Frontal cortex (tissue), 4 donors: Measurements from ENCODE around the gene UBA52. TPM values are rescaled to one million over a fixed set of nuclear protein-coding genes. Genes with fewer than 3 reads are reported as not detected.
"Not testable (repeated sequence)": the region's sequence is repeated elsewhere in the genome, so short reads cannot be mapped to it uniquely, and the experiment has no call there.

ENCODE experiments used
- DNase-seq, 2 donors: peaks; one replicate each; pipeline ENCODE4 v3.0.0; 2012; ENCODE audit warnings: low spot score in 2 of 2
- FAIRE-seq: peaks from 2 replicates; lab custom pipeline; 2012; peaks lifted over from hg19 to GRCh38; lab: Jason Lieb, UNC
- total RNA-seq: library from RNA; depleted of rRNA; stranded (reverse); fragments of >200 nt; gene quantifications from one replicate; pipeline ENCODE4 v1.2.3, GENCODE V29; 2014
- donor health status: control.
- donor health status: control.
- donor health status: control.

Gene UBA52
- total RNA-seq, result 742 TPM

GRCh38 chr19:18571564-18572344, at the start of gene UBA52:
TSS of gene UBA52 (plus strand) at chr19:18571857. CDS start at chr19:18573301, 1,444 bp downstream.
- DNase-seq, result peak; percentile 92 to 95
- FAIRE-seq, result no peak

DNA sequence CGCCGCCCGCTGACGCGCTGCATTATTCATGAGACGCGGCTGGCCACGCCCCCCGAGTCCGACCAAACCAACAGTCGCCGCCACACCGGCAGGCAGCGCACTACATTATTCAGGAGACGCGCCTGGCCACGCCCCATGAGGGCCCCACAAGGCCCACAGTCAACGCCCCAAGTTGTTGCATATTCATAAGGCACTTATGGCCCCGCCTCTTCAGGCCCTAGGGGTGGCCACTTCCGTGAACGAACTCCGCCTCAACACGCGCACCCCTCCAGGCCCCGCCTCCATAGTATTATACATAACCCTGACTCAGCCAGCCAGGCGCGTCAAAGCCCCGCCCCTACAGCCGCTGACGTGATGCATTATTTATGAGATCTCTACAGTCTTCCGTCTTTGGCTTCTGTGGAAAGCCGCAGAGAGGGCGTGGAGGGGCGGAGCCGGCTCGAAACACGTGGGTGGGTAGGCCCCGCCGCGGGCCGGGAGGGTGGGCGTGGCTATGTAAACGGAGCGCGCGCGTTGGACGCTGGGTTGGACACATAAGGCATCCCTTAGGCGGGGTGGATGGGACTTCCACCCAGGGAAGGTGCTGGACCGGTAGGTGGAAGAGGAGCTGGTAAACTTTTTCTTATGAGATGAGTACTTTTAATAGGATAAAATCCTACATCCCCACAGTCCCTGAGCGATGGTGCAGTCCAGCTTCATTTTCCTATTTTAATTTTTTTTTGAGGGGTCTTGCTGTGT, 49.4 kb upstream of the UBA52 start:
- FAIRE-seq (peak; percentile 99), DNase-seq (peak; percentile 97 to 98)

DNA sequence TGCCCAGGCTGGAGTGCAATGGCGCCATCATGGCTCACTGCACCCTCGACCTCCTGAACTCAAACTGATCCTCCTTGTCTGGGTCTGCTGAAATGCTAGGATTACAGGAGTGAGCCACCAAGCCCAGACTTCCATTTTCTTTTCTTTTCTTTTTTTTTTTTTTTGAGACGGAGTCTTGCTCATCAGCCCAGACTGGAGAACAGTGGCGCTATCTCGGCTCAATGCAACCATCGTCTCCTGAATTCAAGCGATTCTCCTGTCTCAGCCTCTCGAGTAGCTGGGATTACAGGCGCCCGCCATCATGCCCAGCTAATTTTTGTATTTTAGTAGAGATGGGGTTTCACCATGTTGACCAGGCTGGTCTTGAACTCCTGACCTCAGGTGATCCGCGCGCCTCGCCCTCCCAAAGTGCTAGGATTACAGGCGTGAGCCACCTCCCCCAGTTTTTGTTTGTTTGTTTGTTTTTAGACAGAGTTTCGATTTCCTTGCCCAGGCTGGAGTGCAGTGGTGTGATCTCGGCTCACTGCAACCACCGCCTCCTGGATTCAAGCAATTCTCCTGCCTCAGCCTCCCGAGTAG, 48.7 kb upstream of the UBA52 start:
- DNase-seq, FAIRE-seq: not testable (repeated sequence)

GRCh38 chr19:18523841-18524240, 47.8 kb upstream of the UBA52 start:
- FAIRE-seq (no peak), DNase-seq (no peak)

- DNase-seq (no peak), FAIRE-seq (no peak)
These were observed 45.3 kb upstream of the UBA52 start for GRCh38 chr19:18526316-18526715.

- DNase-seq (no peak), FAIRE-seq (no peak)
These were observed 41.9 kb upstream of the UBA52 start for GRCh38 chr19:18529782-18530181.

GRCh38 chr19:18531485-18531884, 40.2 kb upstream of the UBA52 start:
- no peak for FAIRE-seq
- DNase-seq, result no peak

- FAIRE-seq, result no peak
- DNase-seq, result no peak
These were observed 39.3 kb upstream of the UBA52 start for GRCh38 chr19:18532168-18532890.

DNA sequence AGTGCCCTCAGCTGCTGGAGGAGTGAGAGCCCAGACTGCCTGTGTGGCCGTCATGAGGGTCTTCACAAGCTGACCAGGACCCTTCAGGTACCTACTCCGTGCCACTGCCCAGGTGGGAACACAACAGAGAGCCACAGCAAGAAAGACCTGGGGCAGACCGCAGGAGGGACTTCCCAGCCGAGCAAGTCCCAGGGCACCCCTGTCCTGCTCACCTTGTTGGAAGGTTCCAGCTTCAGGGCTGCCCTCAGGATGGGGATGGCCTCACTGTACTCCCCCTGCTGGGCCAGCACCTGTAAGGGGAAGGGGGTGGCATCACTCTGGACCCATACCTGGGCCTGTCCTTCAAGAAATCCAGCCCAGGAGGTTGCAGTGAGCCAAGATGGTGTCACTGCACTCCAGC, 38.6 kb upstream of the UBA52 start:
- no peak for FAIRE-seq
- DNase-seq, result no peak

GRCh38 chr19:18536475-18536874, 35.2 kb upstream of the UBA52 start:
- FAIRE-seq (no peak), DNase-seq (no peak)

- FAIRE-seq (no peak), DNase-seq (no peak)
These were observed 34.2 kb upstream of the UBA52 start for GRCh38 chr19:18537431-18537830.

DNA sequence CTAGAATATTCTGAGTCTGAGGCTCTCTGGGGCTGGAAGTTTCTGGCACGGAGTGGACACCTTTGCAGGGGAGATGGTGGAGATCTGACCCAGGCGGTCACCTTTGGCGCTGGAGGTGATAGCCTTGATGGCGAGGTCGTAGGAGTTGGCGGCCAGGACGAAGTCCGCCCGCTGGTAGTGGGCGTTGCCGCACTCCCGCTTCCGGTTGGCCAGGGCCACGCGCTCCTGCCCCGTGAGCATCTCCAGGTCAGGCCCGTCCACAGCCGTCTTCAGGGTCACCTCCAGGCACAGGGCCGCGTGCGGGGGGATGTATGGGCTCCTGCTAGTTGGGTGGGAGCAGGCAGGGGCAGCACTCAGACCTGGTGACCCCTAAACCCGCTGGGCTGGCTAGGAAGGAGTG, 33.5 kb upstream of the UBA52 start:
- FAIRE-seq (no peak), DNase-seq (no peak)

GRCh38 chr19:18539372-18539771, 32.3 kb upstream of the UBA52 start:
- DNase-seq, result no peak
- FAIRE-seq, result no peak

DNA sequence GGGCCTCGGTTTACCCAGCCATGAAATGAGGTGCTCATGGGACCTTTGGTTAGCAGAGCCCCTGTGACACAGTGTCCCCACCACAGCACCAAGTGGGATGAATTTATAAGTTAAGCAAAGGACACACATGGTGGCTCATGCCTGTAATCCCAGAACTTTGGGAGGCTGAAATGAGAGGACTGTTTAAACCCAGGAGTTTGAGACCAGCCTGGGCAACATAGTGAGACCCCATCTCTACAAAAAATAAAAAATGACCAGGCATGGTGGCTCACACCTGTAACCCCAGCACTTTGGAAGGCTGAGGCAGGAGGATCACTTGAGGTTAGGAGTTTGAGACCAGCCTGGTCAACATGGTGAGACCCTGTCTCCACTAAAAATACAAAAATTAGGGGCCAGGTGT, 31.5 kb upstream of the UBA52 start:
- FAIRE-seq, DNase-seq: not testable (repeated sequence)

- DNase-seq (no peak), FAIRE-seq (no peak)
These were observed 30.2 kb upstream of the UBA52 start for GRCh38 chr19:18541258-18541991.

DNA sequence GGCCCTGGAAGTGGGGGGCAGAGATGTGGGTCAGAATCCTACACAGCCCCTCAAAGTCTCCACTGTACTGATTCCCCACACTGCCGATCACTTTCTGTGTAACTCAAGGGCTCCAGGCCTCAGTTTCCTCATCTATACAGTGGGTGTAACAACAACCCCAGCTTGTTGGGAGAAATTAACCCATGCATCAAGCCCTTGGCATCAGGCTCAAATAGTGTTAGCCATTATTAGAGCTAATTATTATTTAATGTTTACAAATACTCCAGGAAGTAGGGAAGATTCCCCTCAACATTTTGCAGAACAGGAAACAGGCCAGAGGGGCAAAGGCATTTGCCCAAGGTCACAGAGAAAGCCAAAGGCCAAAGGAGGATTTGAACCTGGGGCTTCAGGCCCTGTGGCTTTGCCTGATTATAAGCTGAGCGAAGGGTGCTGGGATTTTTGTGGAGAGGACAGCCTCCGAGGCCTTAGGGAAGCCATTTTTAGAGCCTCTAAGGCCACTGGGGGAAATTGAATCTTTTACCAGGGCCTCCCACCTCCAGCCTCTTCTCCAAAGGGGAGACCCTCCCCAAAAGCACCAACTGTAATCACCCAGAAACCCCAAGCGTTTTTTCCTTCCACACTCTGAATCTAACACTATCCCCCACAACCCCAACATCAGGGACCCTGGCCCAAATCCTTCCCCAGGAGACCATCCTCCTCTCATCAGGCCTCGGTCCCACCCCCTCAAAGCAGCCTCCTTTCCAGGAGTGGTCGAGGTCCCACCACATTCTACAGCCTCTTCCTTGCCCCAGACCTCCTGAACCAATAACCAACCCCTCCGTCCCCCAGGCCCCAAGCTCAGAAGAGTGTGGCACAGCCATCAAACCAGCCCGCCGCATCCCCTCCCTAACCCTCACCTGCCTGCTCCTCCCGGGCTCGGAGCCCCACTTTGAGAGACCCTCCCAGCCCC, 29.4 kb upstream of the UBA52 start:
- FAIRE-seq (no peak), DNase-seq (peak in 1 of 2 donors; percentile 47)

- FAIRE-seq (no peak), DNase-seq (peak; percentile 99)
These were observed 28.5 kb upstream of the UBA52 start, which contains the start of gene FKBP8 for GRCh38 chr19:18542941-18543813. TSS of gene FKBP8 (minus strand) at chr19:18543573. CDS start at chr19:18541970, 1,603 bp downstream.
